H1 (cell line): ENCODE measurements around the gene TMX3. TPM values are rescaled to one million over a fixed set of nuclear protein-coding genes. Genes with fewer than 3 reads are reported as not detected.

Source experiments
- ASH2L ChIP-seq: fragments of 200-600, 300-600 bp; sonication (generic); IDR thresholded peaks from one replicate; pipeline ENCODE4 v1.7.1; 2017; ENCODE audit warnings: low read length
- CBX5 ChIP-seq: fragments of 300-800, 300-1000 bp; sonication (generic); IDR thresholded peaks from 2 replicates; pipeline ENCODE4 v1.7.1; 2016; ENCODE audit warnings: antibody characterized with exemption, low read length, low read depth
- CHD7 ChIP-seq: fragments of 300-600 bp; sonication (generic); IDR thresholded peaks from 2 replicates; pipeline ENCODE4 v1.7.1; 2012; ENCODE audit warnings: low read length, moderate library complexity, mild to moderate bottlenecking, inconsistent platforms; ENCODE audit not compliant: insufficient replicate concordance
- FOSL1 ChIP-seq: IDR thresholded peaks from 2 replicates; pipeline ENCODE4 v1.6.1; 2011; ENCODE audit warnings: mild to moderate bottlenecking, low read depth, low read length, moderate library complexity; ENCODE audit not compliant: insufficient read depth
- GTF2F1 ChIP-seq: IDR thresholded peaks from 2 replicates; pipeline ENCODE4 v1.6.1; 2012; ENCODE audit warnings: low read depth, low read length, improper control_type of control experiment, borderline replicate concordance
- SP1 ChIP-seq: IDR thresholded peaks from 2 replicates; pipeline ENCODE4 v1.6.1; 2011; ENCODE audit warnings: low read depth, low read length
- polyA plus RNA-seq, 7 experiments: library from polyadenylated mRNA; depleted of rRNA in 3 of 7; stranded (reverse) in 5 of 7; unstranded in 2 of 7; fragments of >200 nt in 5 of 7; fragments of 200-250 nt in 2 of 7; gene quantifications; 1 replicate in 5 of 7; 2 replicates in 1 of 7; 4 replicates in 1 of 7; pipeline versions ENCODE4 v1.2.1 to v1.2.3, GENCODE V29; 2011 to 2013; ENCODE audit warnings: missing spikeins in 2 of 7, mixed read lengths in 2 of 7
- total RNA-seq: library from RNA; stranded (reverse); fragmentation: NEBNext Ultra II Directional; extraction: Animal tissue kit (Norgen Biotek cat#: 25700); gene quantifications from 2 replicates; pipeline ENCODE4 v1.2.1, GENCODE V29; 2021

TMX3 gene
- total and polyA plus RNA-seq, 2 of the 8 experiments (the other 6 are each of a cell fraction or from before 2014, with no cell fraction given): 12.6 to 29.0 TPM

- TF ChIP-seq CHD7: no peak
- TF ChIP-seq CBX5: no peak
- TF ChIP-seq ASH2L: no peak
- no peak for TF ChIP-seq SP1
- TF ChIP-seq FOSL1: no peak
- TF ChIP-seq GTF2F1: no peak
Measured at GRCh38 chr18:68728081-68728700, 13.3 kb upstream of the TMX3 start (continued).
